Duodenal mucosa (tissue), 2 donors: Measurements from ENCODE around the gene PRDM11.

Source experiments
- H3K27ac ChIP-seq: one replicate; pipeline ENCODE4 v1.7.0; 2013; ENCODE audit warnings: low read depth, low read length
- H3K27me3 ChIP-seq, 2 donors: one replicate each; pipeline ENCODE4 v1.7.0; 2013; ENCODE audit warnings: low read length in 2 of 2, control low read depth in 1 of 2; ENCODE audit not compliant: insufficient read depth in 2 of 2, control insufficient read depth in 1 of 2
- H3K36me3 ChIP-seq, 2 donors: one replicate each; pipeline ENCODE4 v1.7.0; 2013; ENCODE audit warnings: low read length in 2 of 2, control low read depth in 1 of 2; ENCODE audit not compliant: insufficient read depth in 2 of 2, control insufficient read depth in 1 of 2
- H3K4me1 ChIP-seq, 2 donors: one replicate each; pipeline ENCODE4 v1.7.0; 2013; ENCODE audit warnings: low read length in 2 of 2, control low read depth in 1 of 2; ENCODE audit not compliant: insufficient read depth in 2 of 2, control insufficient read depth in 1 of 2
- H3K4me3 ChIP-seq, 2 donors: one replicate each; pipeline ENCODE4 v1.7.0; 2013; ENCODE audit warnings: low read length in 2 of 2, low read depth in 1 of 2
- H3K9ac ChIP-seq, 2 donors: one replicate each; pipeline ENCODE4 v1.7.0; 2013; ENCODE audit warnings: low read length in 2 of 2, low read depth in 1 of 2
- H3K9me3 ChIP-seq, 2 donors: one replicate each; pipeline ENCODE4 v1.7.0; 2013; ENCODE audit warnings: low read length in 2 of 2, control low read depth in 1 of 2; ENCODE audit not compliant: control insufficient read depth in 1 of 2

The PRDM11 gene

DNA sequence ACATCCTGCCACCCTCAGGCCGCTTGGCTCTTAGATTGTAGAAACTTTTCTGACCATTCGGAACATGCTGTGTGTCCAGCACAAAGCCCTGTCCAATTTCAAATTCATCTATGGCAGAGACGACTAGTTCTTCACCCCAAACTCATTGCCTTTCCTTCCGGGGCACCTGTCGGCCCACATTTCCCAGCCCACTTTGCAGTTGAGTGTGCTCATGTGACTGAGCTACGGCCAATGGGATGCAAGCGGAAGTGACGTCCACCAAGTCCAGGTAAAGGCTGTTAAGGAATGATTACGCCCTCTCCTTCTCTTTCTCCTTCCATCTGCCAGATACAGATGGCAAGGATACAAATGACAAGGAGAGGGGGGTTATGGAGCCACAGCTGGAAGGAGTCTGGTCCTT, 107.2 kb downstream of the PRDM11 start:
- no peaks in the 10 kb centered on the region for H3K9me3 ChIP-seq
- peaks cover 8 to 10% of the 10 kb centered on the region in 2 donors for H3K4me1 ChIP-seq
- no peak overlapping the region for H3K4me3 ChIP-seq
- H3K36me3 ChIP-seq: peaks cover 0 to 9% of the 10 kb centered on the region in 2 donors
- H3K9ac ChIP-seq: no peak overlapping the region
- H3K27ac ChIP-seq: no peak overlapping the region
- peaks cover 0 to 4% of the 10 kb centered on the region in 2 donors for H3K27me3 ChIP-seq

DNA sequence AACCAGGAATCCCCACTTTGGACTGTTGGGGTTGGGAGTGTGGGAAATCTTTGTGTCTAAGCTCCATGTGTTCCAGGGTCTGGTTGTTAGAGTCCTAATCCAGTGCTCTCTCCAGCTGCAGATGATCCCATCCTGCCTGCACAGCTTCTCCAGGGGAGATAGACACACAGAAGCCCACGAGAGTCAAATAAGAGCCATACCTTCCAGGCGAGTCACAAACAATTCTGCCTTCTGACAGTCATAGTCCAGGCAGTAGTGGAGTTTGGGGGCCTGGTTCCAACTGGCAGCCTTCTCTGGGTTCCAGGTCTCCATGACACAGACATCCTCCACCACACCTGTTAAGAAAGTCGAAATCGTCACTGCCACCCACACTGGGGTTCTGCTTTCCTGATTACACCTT, 107.6 kb downstream of the PRDM11 start:
- Histone ChIP-seq H3K36me3 (peaks cover 0 to 9% of the 10 kb centered on the region in 2 donors), H3K27ac (no peak overlapping the region), H3K9ac (no peak overlapping the region), H3K4me3 (no peak overlapping the region), H3K9me3 (no peaks in the 10 kb centered on the region), H3K27me3 (peaks cover 0 to 4% of the 10 kb centered on the region in 2 donors), H3K4me1 (peaks cover 8 to 14% of the 10 kb centered on the region in 2 donors)

DNA sequence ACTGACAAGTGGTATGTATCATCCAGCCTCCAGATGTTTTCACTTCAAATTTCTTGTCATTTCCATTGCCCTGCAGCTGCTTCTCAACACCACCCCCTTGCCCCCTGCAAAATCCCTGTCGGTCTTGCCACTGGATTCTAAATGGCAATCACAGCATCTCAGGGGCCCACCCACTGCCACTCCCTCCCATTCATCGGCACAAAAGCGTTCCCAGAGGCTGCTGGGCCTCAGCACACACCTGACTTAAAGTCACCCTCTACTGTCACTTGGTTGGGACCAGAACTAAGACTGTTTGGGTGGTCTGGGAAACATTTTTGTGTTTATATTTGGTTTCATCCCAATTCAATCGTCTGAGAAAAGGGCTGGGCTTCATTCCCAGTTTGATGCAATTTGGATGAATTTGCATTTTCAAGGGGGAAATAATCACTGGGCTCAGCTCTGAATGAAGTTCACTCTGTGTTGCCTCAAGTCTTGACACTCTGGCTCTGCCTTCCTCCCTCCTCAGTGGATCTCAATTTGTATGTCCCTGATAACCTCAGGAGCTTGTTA, 112.6 kb downstream of the PRDM11 start:
- Histone ChIP-seq H3K36me3 (peaks cover 0 to 5% of the 10 kb centered on the region in 2 donors), H3K4me3 (no peak overlapping the region), H3K27ac (no peak overlapping the region), H3K4me1 (peaks cover 9 to 24% of the 10 kb centered on the region in 2 donors), H3K27me3 (no peaks in the 10 kb centered on the region), H3K9ac (no peak overlapping the region), H3K9me3 (no peaks in the 10 kb centered on the region)

DNA sequence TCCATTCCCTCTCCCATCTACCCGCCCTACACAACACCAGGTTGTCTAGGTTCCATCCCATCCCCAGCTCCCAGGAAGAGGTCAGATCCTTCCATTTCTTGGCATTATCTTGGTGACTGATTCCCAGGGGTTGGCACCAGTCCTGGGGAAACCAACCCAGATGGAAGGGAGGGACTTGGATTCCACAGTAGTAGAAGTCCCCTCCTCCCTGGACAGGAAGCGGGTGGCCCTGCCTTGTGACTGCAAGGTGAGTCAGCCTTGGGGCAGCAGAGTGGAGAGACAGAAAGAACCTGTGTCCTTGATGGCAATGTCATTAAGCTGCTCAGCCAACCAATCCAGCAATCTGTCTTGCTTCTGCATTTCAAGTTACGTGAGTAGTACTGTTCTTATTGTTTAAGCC, 113.2 kb downstream of the PRDM11 start:
- H3K4me3 ChIP-seq: no peak overlapping the region
- H3K9ac ChIP-seq: no peak overlapping the region
- no peak overlapping the region for H3K27ac ChIP-seq
- peaks cover 14 to 26% of the 10 kb centered on the region in 2 donors for H3K4me1 ChIP-seq
- no peaks in the 10 kb centered on the region for H3K36me3 ChIP-seq
- H3K9me3 ChIP-seq: no peaks in the 10 kb centered on the region
- H3K27me3 ChIP-seq: no peaks in the 10 kb centered on the region

DNA sequence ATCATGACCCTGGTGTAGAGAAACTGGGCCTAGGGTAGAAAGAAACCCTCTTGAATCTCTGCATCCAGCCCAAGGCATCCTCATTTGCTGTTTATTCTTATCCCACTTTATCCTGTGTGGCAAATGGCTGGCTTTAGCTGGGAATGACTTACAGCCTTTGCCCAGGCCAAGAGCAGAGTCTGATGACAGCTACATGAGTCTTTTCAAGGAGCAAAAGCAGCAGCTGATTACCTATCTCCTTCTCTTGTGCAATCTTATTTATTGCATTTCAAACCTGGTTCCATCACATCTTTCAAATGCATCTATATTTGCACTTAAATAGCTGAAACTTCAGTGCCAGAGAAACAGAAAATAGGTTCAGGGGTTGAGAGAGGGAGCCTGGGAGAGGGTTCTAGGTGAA, 113.6 kb downstream of the PRDM11 start:
- H3K9ac ChIP-seq: no peak overlapping the region
- H3K27ac ChIP-seq: no peak overlapping the region
- no peak overlapping the region for H3K4me3 ChIP-seq
- peaks cover 19 to 30% of the 10 kb centered on the region in 2 donors for H3K4me1 ChIP-seq
- H3K27me3 ChIP-seq: no peaks in the 10 kb centered on the region
- no peaks in the 10 kb centered on the region for H3K36me3 ChIP-seq
- no peaks in the 10 kb centered on the region for H3K9me3 ChIP-seq

DNA sequence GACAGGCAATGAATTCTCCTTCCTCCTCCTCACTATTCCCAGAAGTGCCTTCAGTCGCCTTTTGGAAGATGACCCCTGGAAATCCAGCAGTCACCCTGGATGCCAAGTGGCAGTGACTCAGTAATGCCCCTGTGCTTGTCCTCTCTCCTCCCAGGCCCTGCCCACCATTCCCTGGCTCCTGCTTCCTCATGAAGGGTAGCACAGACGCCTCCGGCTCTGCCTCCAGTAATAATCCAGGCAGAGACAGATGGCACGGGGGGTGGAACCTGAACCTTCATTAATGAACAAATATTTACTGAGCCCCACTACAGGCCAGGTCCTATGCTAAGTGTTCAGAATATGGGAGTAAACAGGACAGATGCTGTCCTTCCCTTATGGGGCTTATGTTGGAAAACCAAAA, 116.5 kb downstream of the PRDM11 start:
- H3K4me3 ChIP-seq: no peak overlapping the region
- no peak overlapping the region for H3K9ac ChIP-seq
- no peaks in the 10 kb centered on the region for H3K27me3 ChIP-seq

DNA sequence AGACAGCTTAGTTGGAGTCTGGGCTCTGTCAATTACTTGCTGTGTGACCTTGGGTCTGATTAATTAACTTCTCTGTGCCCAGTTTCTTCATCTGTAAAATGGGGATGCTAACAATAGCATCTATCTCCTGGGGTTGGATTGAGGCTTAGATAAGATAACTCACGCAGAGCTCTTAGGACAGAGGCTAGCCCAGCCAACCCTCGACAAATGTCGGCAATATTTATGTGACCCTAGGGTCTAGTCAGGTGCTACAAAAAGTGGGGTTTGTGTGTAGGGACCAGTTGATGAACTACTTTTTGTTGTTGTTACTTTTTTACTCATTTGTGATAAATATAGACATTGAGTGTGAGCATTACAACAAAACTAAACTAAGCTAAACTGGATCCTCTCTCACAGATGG, 117.3 kb downstream of the PRDM11 start:
- Histone ChIP-seq H3K27ac (no peak overlapping the region), H3K9me3 (no peaks in the 10 kb centered on the region), H3K27me3 (peaks cover 0 to 2% of the 10 kb centered on the region in 2 donors), H3K4me3 (no peak overlapping the region), H3K9ac (no peak overlapping the region), H3K36me3 (no peaks in the 10 kb centered on the region), H3K4me1 (peaks cover 46 to 51% of the 10 kb centered on the region in 2 donors)

More for the DNA sequence above, 116.5 kb downstream of the PRDM11 start:
- H3K36me3 ChIP-seq: no peaks in the 10 kb centered on the region
- peaks cover 43 to 51% of the 10 kb centered on the region in 2 donors for H3K4me1 ChIP-seq
- no peak overlapping the region for H3K27ac ChIP-seq
- H3K9me3 ChIP-seq: no peaks in the 10 kb centered on the region

DNA sequence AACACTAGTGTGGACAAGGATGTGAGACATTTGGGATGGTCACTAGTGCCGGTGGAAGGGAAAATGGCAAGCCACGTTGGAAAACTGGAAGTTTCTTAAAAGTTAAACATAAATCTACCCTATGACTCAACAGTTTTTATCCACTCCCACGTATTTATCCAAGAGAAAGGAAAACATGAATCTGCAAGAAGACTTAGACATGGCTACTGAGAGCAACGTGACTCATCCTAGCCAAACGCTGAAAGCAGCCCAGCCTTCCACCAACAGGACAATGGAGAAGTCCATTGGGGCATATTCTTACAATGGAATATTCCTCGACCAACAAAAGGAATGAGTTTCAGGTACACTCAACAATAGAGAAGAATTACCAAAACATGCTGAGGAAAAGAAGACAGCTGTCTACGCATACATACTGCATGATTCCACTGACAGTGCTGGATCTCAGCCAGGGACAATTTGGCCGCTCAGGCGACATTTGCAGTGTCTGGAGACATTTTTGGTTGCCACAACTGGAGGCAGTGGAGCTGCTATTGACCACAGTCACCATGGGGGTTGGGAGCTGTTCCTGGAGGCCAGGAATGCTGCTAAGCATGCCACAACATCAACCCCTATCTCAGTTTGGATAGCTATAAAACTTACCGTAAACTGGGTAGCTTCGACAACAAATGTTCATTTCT, 118.5 kb downstream of the PRDM11 start:
- H3K9ac ChIP-seq: no peak overlapping the region
- no peaks in the 10 kb centered on the region for H3K9me3 ChIP-seq
- H3K4me1 ChIP-seq: peaks cover 38 to 39% of the 10 kb centered on the region in 2 donors
- no peak overlapping the region for H3K27ac ChIP-seq
- H3K27me3 ChIP-seq: peaks cover 0 to 2% of the 10 kb centered on the region in 2 donors
- H3K4me3 ChIP-seq: peak overlapping the region in 1 of 2 donors; percentile 11
- no peaks in the 10 kb centered on the region for H3K36me3 ChIP-seq

DNA sequence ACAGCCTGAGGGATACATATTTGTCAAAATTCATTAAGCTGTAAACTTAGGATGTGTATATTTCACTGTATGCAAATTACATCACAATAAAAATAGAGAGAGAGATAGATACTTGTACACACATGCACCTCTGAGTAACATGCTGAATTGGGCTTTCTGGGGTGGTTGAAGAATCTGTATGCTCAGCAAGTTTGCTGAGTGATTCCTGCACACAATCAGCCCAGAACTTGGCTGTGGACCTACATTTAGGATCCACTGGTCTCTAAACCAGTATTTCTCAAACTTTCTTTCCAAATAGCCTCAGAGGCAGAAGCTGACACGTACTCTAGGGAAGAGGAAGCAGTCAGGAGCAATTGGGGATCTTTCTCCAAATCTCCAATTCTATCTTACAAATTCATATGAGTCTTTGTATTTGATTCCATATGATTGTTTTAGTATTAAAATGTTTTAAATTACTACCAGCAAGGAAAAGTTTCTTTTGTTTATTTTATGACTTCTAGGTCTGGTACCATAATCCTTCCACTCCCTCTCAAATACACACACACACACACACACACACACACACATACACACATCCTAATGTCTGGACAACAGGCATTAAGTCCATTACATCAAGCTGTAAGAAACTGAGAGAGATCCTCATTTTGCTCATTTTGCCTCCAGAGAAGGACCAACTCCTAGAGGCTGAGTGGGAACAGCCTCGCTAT, 119.7 kb downstream of the PRDM11 start:
- Histone ChIP-seq H3K4me1 (peaks cover 31 to 37% of the 10 kb centered on the region in 2 donors), H3K4me3 (peak overlapping the region in 1 of 2 donors; percentile 46), H3K9me3 (no peaks in the 10 kb centered on the region), H3K36me3 (no peaks in the 10 kb centered on the region), H3K27ac (no peak overlapping the region), H3K27me3 (peaks cover 0 to 2% of the 10 kb centered on the region in 2 donors), H3K9ac (no peak overlapping the region)

DNA sequence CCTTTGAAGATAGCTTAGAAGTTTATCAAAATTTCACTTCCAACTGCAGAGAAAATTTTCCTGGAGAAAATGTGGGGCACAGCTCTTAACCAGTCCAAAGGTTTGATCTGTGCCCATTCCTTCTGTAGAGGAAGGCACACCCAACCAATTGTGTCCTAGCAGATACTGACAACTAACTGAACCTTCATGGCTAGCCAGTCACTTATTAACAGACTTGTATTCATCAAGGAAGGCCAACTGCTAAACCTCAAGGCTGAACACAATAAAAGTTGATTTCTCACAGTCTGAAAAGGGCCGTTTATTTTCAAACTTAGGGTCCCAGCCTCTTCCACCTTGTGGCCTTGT, 120.2 kb downstream of the PRDM11 start:
- Histone ChIP-seq H3K4me1 (peaks cover 31 to 37% of the 10 kb centered on the region in 2 donors), H3K27ac (peak overlapping the region; percentile 69), H3K27me3 (peaks cover 0 to 2% of the 10 kb centered on the region in 2 donors), H3K4me3 (peak overlapping the region in 1 of 2 donors; percentile 46), H3K36me3 (no peaks in the 10 kb centered on the region), H3K9ac (no peak overlapping the region), H3K9me3 (no peaks in the 10 kb centered on the region)
